ELR (cell line): ENCODE data around the gene NFKB2.

Source experiments
- DNase-seq: peaks from one replicate; pipeline ENCODE4 v3.0.0-alpha.2; 2015; ENCODE audit warnings: low read depth

Gene NFKB2

GRCh38 chr10:102408728-102409603, 13.5 kb downstream of the NFKB2 start:
- no peak for DNase-seq

- DNase-seq, result no peak
These were observed 14.3 kb downstream of the NFKB2 start for GRCh38 chr10:102409604-102410428.

- DNase-seq, result no peak
These were observed 15.0 kb downstream of the NFKB2 start for GRCh38 chr10:102410429-102411073.

DNA sequence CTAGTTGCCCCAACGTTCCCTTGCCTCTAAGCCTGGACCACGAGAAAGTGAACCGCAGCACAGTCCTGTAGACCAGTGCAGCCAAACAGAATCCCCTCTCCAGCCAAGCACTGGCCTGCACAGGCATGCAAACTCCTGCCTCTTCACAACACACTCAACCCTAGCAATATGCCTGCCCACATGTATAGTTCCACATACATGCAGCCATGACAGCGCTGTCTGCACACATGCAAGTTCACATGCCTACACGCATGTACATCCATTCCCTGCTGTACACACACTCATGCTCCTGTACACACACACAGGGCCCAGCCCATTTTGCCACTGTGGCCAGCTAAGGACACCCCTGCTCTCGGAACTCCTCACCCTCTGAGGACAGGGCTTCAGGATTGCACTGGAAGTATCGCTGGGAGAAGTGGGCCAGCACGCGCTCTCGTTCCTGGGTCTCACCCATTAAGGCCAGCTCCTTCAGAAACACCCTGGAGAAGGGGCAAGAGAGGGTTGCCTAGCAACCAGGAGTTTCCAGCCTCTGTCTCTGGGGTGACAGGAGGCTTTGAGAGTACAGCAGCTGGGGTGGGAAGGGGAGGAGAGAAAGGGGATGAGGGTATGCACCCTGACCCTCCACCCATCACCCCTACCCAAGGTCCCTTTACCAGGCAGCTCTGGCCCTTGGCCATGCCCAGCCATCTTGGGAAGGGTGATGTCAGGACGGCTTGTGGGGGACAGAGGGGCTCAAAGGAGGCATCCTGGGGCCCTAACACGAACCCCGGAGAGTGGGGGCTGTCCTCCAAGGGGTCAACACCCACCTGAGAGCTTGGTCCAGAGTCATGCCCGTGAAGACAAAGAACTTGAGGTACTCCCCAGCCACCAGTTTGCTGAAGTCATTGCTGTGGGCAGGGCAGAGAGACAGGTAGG, 16.1 kb downstream of the NFKB2 start:
- DNase-seq, result no peak

DNA sequence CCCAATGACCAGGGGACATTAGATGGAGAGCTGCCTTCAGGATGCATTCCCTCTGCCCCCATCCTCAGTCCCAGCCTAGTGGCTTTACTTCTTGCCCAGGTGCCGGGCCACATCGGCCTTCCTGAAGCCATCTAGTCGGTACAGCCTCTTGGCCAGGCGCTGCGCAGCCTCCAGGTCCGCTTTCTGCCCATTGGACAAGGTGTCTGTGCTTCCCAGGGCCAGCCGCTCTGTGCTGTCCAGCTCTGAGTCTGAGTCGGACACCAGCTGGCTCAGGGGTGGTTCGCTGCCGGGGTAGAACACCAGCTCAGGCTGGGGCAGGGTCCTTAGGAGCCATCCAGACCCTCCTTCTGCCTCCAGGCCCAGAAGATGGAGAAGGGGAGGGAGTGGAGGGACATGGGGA, 16.8 kb downstream of the NFKB2 start:
- DNase-seq, result no peak

DNA sequence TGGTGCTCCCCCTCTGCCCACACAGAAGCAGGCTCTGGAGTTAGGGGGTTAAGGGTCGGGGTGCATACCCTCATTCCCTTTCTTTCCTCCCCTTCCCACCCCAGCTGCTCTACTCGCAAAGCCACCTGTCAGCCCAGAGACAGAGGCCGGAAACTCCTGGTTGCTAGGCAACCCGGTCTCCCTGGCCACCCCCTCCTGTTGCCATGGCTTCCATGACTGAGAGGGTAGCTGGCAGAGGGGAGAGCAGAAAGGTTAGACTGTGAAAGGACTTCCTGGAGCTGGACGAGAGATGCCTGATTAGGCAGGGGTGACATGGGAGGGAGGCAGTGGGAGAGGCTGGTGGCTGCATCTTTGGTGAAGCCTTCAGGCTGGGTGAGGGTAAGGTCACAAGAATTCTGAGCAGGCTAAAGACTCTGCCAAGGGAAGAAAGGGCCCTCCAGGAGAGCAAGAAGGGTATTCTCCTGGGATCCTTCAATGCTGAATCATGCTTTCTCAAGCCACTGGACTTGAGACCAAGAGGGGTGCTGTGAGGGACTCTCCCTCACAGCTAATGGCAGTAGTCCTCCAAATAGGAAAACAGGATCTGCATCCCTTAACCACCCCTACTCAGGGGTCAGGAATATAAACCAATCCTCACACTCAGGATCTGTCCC, 17.7 kb downstream of the NFKB2 start:
- peak; percentile 57 for DNase-seq

DNA sequence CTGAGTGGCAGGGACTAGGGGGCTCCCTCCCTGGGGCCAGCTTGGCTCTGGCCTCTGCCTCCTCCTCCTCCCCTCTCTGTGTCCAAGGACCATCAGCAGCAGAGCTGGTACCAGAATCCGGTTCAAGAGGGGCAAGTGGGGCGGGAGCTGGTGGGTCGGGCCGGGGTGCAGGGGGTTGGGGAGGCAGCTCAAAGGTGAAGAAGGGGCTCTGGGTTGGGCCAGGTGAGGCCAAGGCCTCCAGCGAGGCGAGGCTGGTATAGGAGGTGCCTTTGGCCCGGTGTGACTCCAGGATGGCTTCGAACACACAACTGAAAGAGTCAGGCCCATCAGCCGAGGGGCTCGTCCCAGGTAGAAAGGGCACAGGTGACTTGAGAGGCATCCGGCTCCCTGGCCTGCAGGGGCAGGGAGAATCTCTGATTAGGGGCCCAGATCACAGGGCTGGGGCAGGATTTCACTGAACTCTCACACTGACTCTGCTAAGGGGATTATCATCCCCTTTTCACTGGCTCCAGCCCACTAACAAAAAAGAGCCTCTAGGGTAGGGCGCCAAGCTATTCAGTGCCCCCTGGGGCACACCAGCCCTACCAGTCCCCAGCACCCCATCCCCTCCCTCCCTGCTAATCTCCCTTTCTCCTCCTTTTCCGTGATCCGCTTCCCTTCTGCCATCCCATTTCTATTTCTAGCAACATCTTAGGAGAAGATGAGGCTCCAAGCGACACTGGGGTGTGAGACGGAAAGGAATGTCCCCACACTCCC, 18.5 kb downstream of the NFKB2 start:
- no peak for DNase-seq

GRCh38 chr10:102414749-102415148, 19.2 kb downstream of the NFKB2 start:
- no peak for DNase-seq

DNA sequence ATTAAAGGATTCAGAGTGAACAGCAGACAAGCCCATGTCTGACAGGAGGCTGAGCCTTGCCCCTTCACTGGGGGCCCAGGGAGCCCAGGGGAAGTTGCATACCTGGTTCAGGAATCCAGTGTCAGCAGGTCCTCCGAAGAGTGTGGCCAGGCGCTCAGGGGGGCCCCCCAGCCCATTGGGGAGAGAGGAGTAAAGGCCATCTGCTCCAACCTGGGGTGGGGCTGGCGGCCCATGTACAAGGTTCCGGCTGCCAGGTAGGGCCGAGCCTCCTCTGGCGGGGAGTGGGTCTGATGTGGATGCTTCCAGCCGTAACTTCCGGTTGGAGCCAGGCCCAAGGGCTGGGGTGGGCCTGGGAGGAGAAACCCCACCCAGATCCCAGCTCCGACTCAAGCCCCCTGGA, 20.8 kb downstream of the NFKB2 start:
- DNase-seq, result no peak

DNA sequence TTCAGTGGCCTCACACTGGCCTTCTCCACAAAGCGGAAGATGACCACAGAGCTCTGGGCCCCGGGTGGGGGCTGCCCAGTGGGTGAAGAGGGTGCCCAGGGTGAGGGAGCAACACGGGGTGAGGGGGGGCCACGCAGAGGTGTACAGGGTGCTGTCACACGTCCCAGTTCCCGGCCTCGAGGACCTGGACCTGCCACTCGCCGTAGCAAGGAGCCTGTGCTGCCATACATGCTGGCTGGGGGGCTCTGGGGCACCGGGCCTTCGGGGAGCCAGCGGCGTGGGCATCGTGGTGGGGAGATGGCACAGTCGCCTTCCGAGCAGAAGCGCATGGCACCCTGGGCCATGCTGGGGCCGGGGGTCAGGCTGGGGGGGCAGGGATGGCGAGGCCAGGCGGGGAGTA, 21.2 kb downstream of the NFKB2 start:
- no peak for DNase-seq

GRCh38 chr10:102418622-102419268, 23.2 kb downstream of the NFKB2 start, which contains the start of gene PSD:
Gene PSD (minus strand): TSS chr10:102418785. CDS start chr10:102417038, 1,747 bp downstream.
- no peak for DNase-seq

- peak; percentile 42 for DNase-seq
These were observed 24.0 kb downstream of the NFKB2 start for GRCh38 chr10:102419269-102420180.

GRCh38 chr10:102420181-102420713, 24.7 kb downstream of the NFKB2 start:
- DNase-seq, result no peak

- peak; percentile 98 for DNase-seq
These were observed 25.4 kb downstream of the NFKB2 start, which contains the start of gene FBXL15 for GRCh38 chr10:102420714-102421506. Gene FBXL15 (plus strand): TSS chr10:102420836. CDS start chr10:102421130, 294 bp downstream.

DNA sequence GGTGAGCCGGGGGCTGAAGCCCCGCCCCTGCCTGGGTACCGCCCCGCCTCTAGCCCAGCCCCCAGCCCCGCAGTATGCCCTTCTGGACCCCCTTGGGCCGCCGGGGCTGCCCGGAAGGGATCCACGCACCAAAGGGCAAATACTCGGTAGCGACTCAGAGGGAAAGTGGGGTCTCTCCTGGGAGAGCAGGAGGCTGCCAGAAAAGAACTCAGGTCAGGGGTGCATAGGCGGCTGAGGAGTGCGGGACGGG, 25.9 kb downstream of the NFKB2 start:
- DNase-seq, result no peak

GRCh38 chr10:102421757-102422512, 26.4 kb downstream of the NFKB2 start:
- peak; percentile 37 for DNase-seq
